ENCODE data around the gene USP35. TPM values are rescaled to one million over a fixed set of nuclear protein-coding genes. Genes with fewer than 3 reads are reported as not detected.
"Not testable (repeated sequence)": the region's sequence is repeated elsewhere in the genome, so short reads cannot be mapped to it uniquely, and the experiment has no call there.

The USP35 gene
- polyA plus RNA-seq, 1 experiment, result 6.3 TPM

GRCh38 chr11:78230161-78230877, 41.6 kb downstream of the USP35 start:
- Histone ChIP-seq H3K4me3 (ENCODE audit: low read depth, low read length) (no peak overlapping the region), H3K27me3 (ENCODE audit: control insufficient read depth, insufficient read depth, low read length) (no peaks in the 10 kb centered on the region), H3K36me3 (ENCODE audit: control insufficient read depth, insufficient read depth, low read length) (peaks cover 2% of the 10 kb centered on the region; the same call in 1 of the 2 replicates)
- no peak for TF ChIP-seq CTCF (IDR thresholded peaks at IDR 0.05; ENCODE audit: insufficient read depth, low read depth, low read length)
- CTCF ChIA-PET, result no interaction called here
- DNase-seq (ENCODE audit: low read depth), result no peak
- POLR2A ChIA-PET, result no interaction called here

GRCh38 chr11:78231962-78232501, 43.3 kb downstream of the USP35 start:
- H3K36me3 ChIP-seq (ENCODE audit: control insufficient read depth, insufficient read depth, low read length), result no peaks in the 10 kb centered on the region
- no peaks in the 10 kb centered on the region for H3K27me3 ChIP-seq (ENCODE audit: control insufficient read depth, insufficient read depth, low read length)
- ChIA-PET POLR2A (no interaction called here), CTCF (interaction anchor here (1.1 to 1.4 kb wide), 2 partner anchors 44 to 332 kb away, joined by 3 to 4 read pairs; partner anchors contain the start of genes KCTD21 and USP35)
- peak; percentile 37 for DNase-seq (ENCODE audit: low read depth)
- H3K4me3 ChIP-seq (ENCODE audit: low read depth, low read length), result no peak overlapping the region
- TF ChIP-seq CTCF (IDR thresholded peaks at IDR 0.05; ENCODE audit: insufficient read depth, low read depth, low read length), result no peak

- H3K36me3 ChIP-seq (ENCODE audit: control insufficient read depth, insufficient read depth, low read length); H3K4me3 ChIP-seq (ENCODE audit: low read depth, low read length); CTCF ChIA-PET; DNase-seq (ENCODE audit: low read depth); POLR2A ChIA-PET; H3K27me3 ChIP-seq (ENCODE audit: control insufficient read depth, insufficient read depth, low read length): not testable (repeated sequence)
These were observed 44.3 kb downstream of the USP35 start for GRCh38 chr11:78233046-78233445.

- POLR2A ChIA-PET, result no interaction called here
- CTCF ChIA-PET, result no interaction called here
These were observed 45.3 kb downstream of the USP35 start for GRCh38 chr11:78234006-78234405.

GRCh38 chr11:78237293-78238046, 48.8 kb downstream of the USP35 start:
- H3K27me3 ChIP-seq (ENCODE audit: control insufficient read depth, insufficient read depth, low read length), result no peaks in the 10 kb centered on the region
- DNase-seq (ENCODE audit: low read depth), result no peak
- no peaks in the 10 kb centered on the region for H3K36me3 ChIP-seq (ENCODE audit: control insufficient read depth, insufficient read depth, low read length)
- ChIA-PET POLR2A (no interaction called here), CTCF (no interaction called here)
- no peak for TF ChIP-seq CTCF (IDR thresholded peaks at IDR 0.05; ENCODE audit: insufficient read depth, low read depth, low read length)
- H3K4me3 ChIP-seq (ENCODE audit: low read depth, low read length), result no peak overlapping the region

More at GRCh38 chr11:78234006-78234405, 45.3 kb downstream of the USP35 start:
- TF ChIP-seq CTCF (IDR thresholded peaks at IDR 0.05; ENCODE audit: insufficient read depth, low read depth, low read length), result no peak
- H3K4me3 ChIP-seq (ENCODE audit: low read depth, low read length), result no peak overlapping the region
- no peaks in the 10 kb centered on the region for H3K27me3 ChIP-seq (ENCODE audit: control insufficient read depth, insufficient read depth, low read length)
- no peak for DNase-seq (ENCODE audit: low read depth)
- no peaks in the 10 kb centered on the region for H3K36me3 ChIP-seq (ENCODE audit: control insufficient read depth, insufficient read depth, low read length)
